HepG2 (cell line): ENCODE data around the gene MAN1A1. TPM values are rescaled to one million over a fixed set of nuclear protein-coding genes. Genes with fewer than 3 reads are reported as not detected.

Experiments
- AKAP8 ChIP-seq: sonication (generic); formaldehyde crosslinking; IDR thresholded peaks from 2 replicates; pipeline ENCODE4 v1.5.1; 2020; ENCODE audit warnings: mild to moderate bottlenecking, missing genetic modification reagents
- ATF1 ChIP-seq: IDR thresholded peaks from 2 replicates; pipeline ENCODE4 v1.6.1; 2016; ENCODE audit warnings: mild to moderate bottlenecking, control low read depth
- ERF ChIP-seq: IDR thresholded peaks from 2 replicates; pipeline ENCODE4 v1.6.1; 2018; ENCODE audit warnings: missing biosample characterization, missing genetic modification reagents
- FOSL2 ChIP-seq: sonication (generic); formaldehyde crosslinking; IDR thresholded peaks from 2 replicates; pipeline ENCODE4 v1.4.0; 2020; ENCODE audit warnings: missing genetic modification reagents
- GABPA ChIP-seq, 2 experiments: IDR thresholded peaks; 2 replicates each; pipeline ENCODE4 v1.6.1; 2011 to 2016; ENCODE audit warnings: low read depth in 2 of 2, low read length in 1 of 2, missing biosample characterization in 1 of 2, missing genetic modification characterization in 1 of 2
- KDM5B ChIP-seq: sonication (generic); formaldehyde crosslinking; IDR thresholded peaks from 2 replicates; pipeline ENCODE4 v1.4.0; 2020; ENCODE audit warnings: missing genetic modification reagents, mild to moderate bottlenecking, borderline replicate concordance
- MIXL1 ChIP-seq: IDR thresholded peaks from 2 replicates; pipeline ENCODE4 v1.6.1; 2016
- MTA3 ChIP-seq: sonication (generic); formaldehyde crosslinking; IDR thresholded peaks from 2 replicates; pipeline ENCODE4 v1.4.0; 2020; ENCODE audit warnings: missing genetic modification reagents
- MXI1 ChIP-seq: IDR thresholded peaks from 3 replicates; pipeline ENCODE4 v1.6.1; 2012; ENCODE audit warnings: low read depth, low read length, inconsistent platforms, borderline replicate concordance
- PHF8 ChIP-seq: sonication (generic); formaldehyde crosslinking; IDR thresholded peaks from 2 replicates; pipeline ENCODE4 v1.5.0; 2020; ENCODE audit warnings: missing genetic modification reagents
- ZFP82 ChIP-seq: sonication (generic); formaldehyde crosslinking; IDR thresholded peaks from 2 replicates; pipeline ENCODE4 v1.5.1; 2020; ENCODE audit warnings: mild to moderate bottlenecking, missing genetic modification reagents, borderline replicate concordance
- ZFP90 ChIP-seq: sonication (generic); formaldehyde crosslinking; IDR thresholded peaks from 2 replicates; pipeline ENCODE4 v1.8.0; 2022; ENCODE audit warnings: missing genetic modification reagents, mild to moderate bottlenecking, inconsistent platforms, borderline replicate concordance
- ZNF207 ChIP-seq: fragments of 450-650 bp; IDR thresholded peaks from 2 replicates; pipeline ENCODE4 v1.6.1; 2016; ENCODE audit warnings: antibody characterized with exemption, borderline replicate concordance
- ZNF274 ChIP-seq: sonication (generic); formaldehyde crosslinking; IDR thresholded peaks from 2 replicates; pipeline ENCODE4 v1.5.1; 2020; ENCODE audit warnings: mild to moderate bottlenecking, missing genetic modification reagents
- ZNF460 ChIP-seq: sonication (generic); formaldehyde crosslinking; IDR thresholded peaks from 2 replicates; pipeline ENCODE4 v1.5.1; 2020; ENCODE audit warnings: missing genetic modification reagents, mild to moderate bottlenecking, borderline replicate concordance
- ZNF468 ChIP-seq: sonication (generic); formaldehyde crosslinking; IDR thresholded peaks from 2 replicates; pipeline ENCODE4 v1.8.0; 2022; ENCODE audit warnings: mild to moderate bottlenecking, moderate library complexity, missing genetic modification reagents
- ZNF83 ChIP-seq: sonication (generic); formaldehyde crosslinking; IDR thresholded peaks from 2 replicates; pipeline ENCODE4 v1.4.0; 2020; ENCODE audit warnings: missing genetic modification reagents, mild to moderate bottlenecking, borderline replicate concordance
- polyA plus RNA-seq, 8 experiments: library from polyadenylated mRNA; depleted of rRNA in 3 of 8; stranded (reverse) in 7 of 8; unstranded in 1 of 8; fragments of >200 nt; fragmentation: Illumina TruSeq in 4 of 8; extraction: Trizol in 4 of 8; gene quantifications; 2 replicates each; pipeline versions ENCODE4 v1.2.1 to v1.2.3, GENCODE V29; 2011 to 2016; ENCODE audit warnings: low read depth in 4 of 8, missing spikeins in 1 of 8, mixed read lengths in 1 of 8; ENCODE audit not compliant: insufficient read depth in 1 of 8
- total RNA-seq, 5 experiments: library from RNA; depleted of rRNA; stranded (reverse); fragments of >200 nt; fragmentation: Illumina TruSeq; extraction: Trizol; gene quantifications; 2 replicates each; pipeline ENCODE4 v1.2.3, GENCODE V29; 2016; ENCODE audit warnings: low read depth in 1 of 5
- TF ChIP-seq, protein P1 (sequence below): sonication (generic); formaldehyde crosslinking; IDR thresholded peaks from 2 replicates; pipeline ENCODE4 v1.9.0; 2022; ENCODE audit warnings: low read depth, missing genetic modification reagents
- TF ChIP-seq, protein P2 (sequence below): sonication (generic); formaldehyde crosslinking; IDR thresholded peaks from 2 replicates; pipeline ENCODE4 v1.4.0; 2020; ENCODE audit warnings: missing genetic modification reagents, borderline replicate concordance
- TF ChIP-seq, protein P3 (sequence below), 2 experiments: fragments of 450-650 bp in 1 of 2; sonication (generic) in 1 of 2; formaldehyde crosslinking; IDR thresholded peaks; 2 replicates each; pipeline versions ENCODE4 v1.5.0 to v1.8.0; 2020 to 2022; ENCODE audit warnings: mild to moderate bottlenecking in 1 of 2, missing genetic modification reagents in 1 of 2
- TF ChIP-seq, protein P4 (sequence below): sonication (generic); formaldehyde crosslinking; IDR thresholded peaks from 2 replicates; pipeline ENCODE4 v1.5.0; 2020; ENCODE audit warnings: mild to moderate bottlenecking, missing genetic modification reagents, moderate library complexity

The MAN1A1 gene
- total and polyA plus RNA-seq, 2 of the 13 experiments (the other 11 are each of a cell fraction or from before 2014, with no cell fraction given): 156 to 236 TPM

DNA sequence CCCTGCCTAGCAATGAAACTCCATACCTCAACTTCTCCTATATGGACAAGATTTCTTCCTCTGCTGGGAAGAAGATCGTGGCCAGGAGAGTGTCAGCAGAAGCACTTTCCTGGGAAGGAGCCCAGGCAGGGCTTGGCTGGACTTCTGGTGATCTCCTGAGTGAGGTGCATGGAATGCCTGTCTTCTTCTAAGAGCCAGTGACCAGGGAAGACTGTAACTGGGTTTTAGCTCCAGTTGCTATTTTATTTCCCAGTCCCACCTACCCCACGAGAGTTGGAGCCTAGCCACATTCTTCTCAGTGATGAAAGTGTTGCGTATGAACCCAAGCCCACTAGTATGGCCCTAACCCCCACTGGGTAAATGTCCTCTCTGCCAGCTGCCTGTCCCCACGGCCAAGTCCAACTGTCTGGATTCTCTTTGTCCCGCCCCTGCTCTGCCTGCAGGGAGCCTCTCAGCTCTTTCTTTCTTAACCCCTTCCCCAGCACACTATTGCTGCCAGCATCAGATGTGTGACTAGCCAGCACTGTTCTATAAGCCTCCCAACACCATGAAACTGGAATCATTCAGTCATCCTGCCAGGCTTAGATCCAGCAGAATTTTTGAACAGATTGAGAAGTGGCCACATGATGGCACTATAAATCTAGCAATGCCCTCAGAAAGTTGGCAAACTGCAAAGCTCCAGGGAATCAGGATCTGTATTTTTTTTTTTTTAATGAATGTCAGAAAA is 201.3 kb downstream of the MAN1A1 start (continued):
- peak; percentile 27; the same call in 1 of the 2 replicates for TF ChIP-seq KDM5B (CRISPR knock-in tag)
- no peak for TF ChIP-seq AKAP8 (CRISPR knock-in tag)
- TF ChIP-seq GABPA (IDR thresholded peaks at IDR 0.05; ENCODE audit: low read depth, low read length): no peak
- TF ChIP-seq GABPA (CRISPR knock-in tag; IDR thresholded peaks at IDR 0.05; ENCODE audit: low read depth): no peak
- no peak for TF ChIP-seq ZNF468 (CRISPR knock-in tag)
- peak; percentile 46; the same call in 1 of the 2 replicates for TF ChIP-seq FOSL2
- TF ChIP-seq ZNF274 (CRISPR knock-in tag): no peak
- TF ChIP-seq, protein P1, sequence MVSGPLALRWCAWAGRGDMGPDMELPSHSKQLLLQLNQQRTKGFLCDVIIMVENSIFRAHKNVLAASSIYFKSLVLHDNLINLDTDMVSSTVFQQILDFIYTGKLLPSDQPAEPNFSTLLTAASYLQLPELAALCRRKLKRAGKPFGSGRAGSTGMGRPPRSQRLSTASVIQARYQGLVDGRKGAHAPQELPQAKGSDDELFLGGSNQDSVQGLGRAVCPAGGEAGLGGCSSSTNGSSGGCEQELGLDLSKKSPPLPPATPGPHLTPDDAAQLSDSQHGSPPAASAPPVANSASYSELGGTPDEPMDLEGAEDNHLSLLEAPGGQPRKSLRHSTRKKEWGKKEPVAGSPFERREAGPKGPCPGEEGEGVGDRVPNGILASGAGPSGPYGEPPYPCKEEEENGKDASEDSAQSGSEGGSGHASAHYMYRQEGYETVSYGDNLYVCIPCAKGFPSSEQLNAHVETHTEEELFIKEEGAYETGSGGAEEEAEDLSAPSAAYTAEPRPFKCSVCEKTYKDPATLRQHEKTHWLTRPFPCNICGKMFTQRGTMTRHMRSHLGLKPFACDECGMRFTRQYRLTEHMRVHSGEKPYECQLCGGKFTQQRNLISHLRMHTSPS: 0 out of 2 replicates have a peak, but pooled peaks have one; percentile 27
- no peak for TF ChIP-seq MTA3 (CRISPR knock-in tag)
- no peak for TF ChIP-seq ZNF207
- no peak for TF ChIP-seq ATF1 (CRISPR knock-in tag)
- TF ChIP-seq MIXL1: peak; percentile 84
- TF ChIP-seq, protein P2, sequence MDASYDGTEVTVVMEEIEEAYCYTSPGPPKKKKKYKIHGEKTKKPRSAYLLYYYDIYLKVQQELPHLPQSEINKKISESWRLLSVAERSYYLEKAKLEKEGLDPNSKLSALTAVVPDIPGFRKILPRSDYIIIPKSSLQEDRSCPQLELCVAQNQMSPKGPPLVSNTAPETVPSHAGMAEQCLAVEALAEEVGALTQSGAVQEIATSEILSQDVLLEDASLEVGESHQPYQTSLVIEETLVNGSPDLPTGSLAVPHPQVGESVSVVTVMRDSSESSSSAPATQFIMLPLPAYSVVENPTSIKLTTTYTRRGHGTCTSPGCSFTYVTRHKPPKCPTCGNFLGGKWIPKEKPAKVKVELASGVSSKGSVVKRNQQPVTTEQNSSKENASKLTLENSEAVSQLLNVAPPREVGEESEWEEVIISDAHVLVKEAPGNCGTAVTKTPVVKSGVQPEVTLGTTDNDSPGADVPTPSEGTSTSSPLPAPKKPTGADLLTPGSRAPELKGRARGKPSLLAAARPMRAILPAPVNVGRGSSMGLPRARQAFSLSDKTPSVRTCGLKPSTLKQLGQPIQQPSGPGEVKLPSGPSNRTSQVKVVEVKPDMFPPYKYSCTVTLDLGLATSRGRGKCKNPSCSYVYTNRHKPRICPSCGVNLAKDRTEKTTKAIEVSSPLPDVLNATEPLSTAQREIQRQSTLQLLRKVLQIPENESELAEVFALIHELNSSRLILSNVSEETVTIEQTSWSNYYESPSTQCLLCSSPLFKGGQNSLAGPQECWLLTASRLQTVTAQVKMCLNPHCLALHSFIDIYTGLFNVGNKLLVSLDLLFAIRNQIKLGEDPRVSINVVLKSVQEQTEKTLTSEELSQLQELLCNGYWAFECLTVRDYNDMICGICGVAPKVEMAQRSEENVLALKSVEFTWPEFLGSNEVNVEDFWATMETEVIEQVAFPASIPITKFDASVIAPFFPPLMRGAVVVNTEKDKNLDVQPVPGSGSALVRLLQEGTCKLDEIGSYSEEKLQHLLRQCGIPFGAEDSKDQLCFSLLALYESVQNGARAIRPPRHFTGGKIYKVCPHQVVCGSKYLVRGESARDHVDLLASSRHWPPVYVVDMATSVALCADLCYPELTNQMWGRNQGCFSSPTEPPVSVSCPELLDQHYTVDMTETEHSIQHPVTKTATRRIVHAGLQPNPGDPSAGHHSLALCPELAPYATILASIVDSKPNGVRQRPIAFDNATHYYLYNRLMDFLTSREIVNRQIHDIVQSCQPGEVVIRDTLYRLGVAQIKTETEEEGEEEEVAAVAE: peak; percentile 69; the same call in 1 of the 2 replicates
- TF ChIP-seq, protein P3, sequence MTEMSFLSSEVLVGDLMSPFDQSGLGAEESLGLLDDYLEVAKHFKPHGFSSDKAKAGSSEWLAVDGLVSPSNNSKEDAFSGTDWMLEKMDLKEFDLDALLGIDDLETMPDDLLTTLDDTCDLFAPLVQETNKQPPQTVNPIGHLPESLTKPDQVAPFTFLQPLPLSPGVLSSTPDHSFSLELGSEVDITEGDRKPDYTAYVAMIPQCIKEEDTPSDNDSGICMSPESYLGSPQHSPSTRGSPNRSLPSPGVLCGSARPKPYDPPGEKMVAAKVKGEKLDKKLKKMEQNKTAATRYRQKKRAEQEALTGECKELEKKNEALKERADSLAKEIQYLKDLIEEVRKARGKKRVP (CRISPR knock-in tag; IDR thresholded peaks at IDR 0.05): no peak
- no peak for TF ChIP-seq ZFP90 (CRISPR knock-in tag)
- TF ChIP-seq, protein P4, sequence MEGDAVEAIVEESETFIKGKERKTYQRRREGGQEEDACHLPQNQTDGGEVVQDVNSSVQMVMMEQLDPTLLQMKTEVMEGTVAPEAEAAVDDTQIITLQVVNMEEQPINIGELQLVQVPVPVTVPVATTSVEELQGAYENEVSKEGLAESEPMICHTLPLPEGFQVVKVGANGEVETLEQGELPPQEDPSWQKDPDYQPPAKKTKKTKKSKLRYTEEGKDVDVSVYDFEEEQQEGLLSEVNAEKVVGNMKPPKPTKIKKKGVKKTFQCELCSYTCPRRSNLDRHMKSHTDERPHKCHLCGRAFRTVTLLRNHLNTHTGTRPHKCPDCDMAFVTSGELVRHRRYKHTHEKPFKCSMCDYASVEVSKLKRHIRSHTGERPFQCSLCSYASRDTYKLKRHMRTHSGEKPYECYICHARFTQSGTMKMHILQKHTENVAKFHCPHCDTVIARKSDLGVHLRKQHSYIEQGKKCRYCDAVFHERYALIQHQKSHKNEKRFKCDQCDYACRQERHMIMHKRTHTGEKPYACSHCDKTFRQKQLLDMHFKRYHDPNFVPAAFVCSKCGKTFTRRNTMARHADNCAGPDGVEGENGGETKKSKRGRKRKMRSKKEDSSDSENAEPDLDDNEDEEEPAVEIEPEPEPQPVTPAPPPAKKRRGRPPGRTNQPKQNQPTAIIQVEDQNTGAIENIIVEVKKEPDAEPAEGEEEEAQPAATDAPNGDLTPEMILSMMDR (CRISPR knock-in tag): peak; percentile 88
- TF ChIP-seq ZNF460 (CRISPR knock-in tag): no peak
- TF ChIP-seq ZFP82 (CRISPR knock-in tag): no peak
- no peak for TF ChIP-seq ERF
- TF ChIP-seq PHF8 (CRISPR knock-in tag): 0 out of 2 replicates have a peak, but pooled peaks have one; percentile 9
- TF ChIP-seq ZNF83: no peak
- TF ChIP-seq MXI1: no peak
